Inferior parietal cortex (tissue), 1 donor: Measurements from ENCODE around the gene UCKL1.
A peak's percentile ranks its signal among the peaks of the same experiment; 100 is the strongest.
"Not testable (repeated sequence)": the region's sequence is repeated elsewhere in the genome, so short reads cannot be mapped to it uniquely, and the experiment has no call there.

Experiments used
- DNase-seq: peaks from one replicate; pipeline ENCODE4 v3.0.0-alpha.2; 2016; ENCODE audit errors: extremely low spot score

UCKL1 gene

DNA sequence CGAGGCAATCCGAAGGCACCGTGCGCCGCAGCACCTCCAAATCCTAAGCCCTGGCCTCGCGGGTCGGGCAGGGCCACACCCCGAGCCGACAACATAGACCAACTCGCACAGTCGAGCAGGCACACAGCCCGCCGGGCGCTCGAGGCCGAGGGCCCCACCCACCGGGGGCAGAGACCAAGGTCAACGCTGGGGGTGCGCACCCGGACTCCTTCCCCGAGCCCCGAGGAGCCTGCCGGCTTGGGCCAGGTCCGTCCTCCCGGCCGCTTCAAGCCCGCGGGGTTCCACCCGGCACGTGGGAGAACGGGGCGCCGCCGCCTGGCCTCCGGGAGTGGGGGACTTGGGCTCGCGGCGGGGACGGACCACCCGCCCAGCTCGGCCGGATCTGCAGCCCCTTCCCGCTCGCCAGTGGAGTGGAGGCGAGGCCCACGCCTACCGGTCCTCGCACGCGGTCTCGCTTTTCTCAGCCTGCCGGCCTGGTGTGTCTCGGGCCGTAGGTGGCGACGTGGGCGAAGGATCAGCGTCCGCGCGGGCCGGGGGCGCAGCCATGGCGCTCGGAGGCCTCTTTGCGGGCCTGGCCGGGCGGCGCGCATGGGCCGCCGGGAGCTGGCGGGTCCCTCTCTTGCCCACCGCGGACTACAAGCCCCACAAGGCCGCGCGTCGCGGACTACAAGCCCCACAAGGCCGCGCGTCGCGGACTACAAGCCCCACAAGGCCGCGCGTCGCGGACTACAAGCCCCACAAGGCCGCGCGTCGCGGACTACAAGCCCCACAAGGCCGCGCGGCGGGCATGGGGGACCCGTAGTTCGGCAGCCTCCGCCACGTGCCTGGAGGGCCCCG lies at the start of gene UCKL1:
TSS of gene UCKL1 (minus strand) at position 590 of the 837 bp plus-strand sequence. CDS start at position 546, 44 bp downstream.
- DNase-seq: peak; percentile 77

DNA sequence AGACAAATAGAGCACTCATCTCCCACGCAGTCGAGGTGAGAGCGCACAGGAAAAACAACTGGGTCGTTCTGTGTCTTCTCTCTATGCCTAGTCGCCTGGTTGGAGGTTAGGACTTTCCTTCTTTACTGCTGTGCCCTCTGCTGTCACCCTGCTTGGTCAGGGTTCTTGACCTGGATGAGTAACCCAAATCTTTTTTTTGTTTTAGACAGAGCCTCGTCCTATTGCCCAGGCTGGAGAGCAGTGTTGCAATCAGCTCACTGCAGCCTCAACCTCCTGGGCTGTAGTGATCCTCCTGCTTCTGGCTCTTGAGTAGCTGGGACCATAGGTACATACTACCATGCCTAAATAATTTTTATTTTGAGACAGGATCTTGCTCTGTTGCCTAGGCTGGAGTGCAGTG lies 49.2 kb upstream of the UCKL1 start:
- DNase-seq: no peak

GRCh38 chr20:64003960-64004725 lies 47.9 kb upstream of the UCKL1 start:
- DNase-seq: no peak

DNA sequence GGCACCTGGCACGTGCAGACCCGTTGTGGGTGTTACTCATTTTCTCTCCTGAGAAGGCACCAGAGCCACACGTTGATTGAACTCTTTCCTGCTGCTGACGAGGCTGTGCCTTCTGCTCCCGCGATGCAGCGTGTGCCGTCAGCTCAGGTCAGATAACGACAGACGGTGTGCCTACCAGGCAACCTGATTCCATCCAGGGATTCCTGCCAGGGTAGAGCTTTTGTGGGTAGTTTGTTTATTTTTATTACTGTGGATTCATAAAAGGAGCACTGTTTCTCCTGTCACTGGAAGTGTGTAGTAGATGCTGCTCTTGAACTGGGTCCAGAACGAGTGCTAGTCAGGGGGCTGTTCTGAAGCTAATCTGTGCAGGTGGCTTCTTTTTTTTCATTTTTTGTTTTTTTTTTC lies 45.4 kb upstream of the UCKL1 start:
- no peak for DNase-seq

DNA sequence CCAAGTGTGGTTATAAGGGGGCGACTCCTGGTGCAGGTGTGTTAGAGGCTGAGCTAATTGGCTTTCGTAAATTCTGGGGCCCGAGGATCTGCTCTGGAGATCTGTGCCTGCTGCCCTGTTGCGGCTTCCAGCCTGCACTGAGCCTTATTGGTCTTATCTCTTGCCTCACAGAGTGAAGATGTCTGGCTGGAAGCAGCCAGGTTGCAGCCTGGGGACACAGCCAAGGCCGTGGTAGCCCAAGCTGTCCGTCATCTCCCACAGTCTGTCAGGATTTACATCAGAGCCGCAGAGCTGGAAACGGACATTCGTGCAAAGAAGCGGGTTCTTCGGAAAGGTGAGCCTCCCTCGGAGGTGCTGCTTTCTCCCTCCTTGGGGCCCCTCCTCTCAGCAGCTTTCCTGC lies 44.7 kb upstream of the UCKL1 start:
- DNase-seq: no peak

GRCh38 chr20:63982937-63983336 lies 26.7 kb upstream of the UCKL1 start:
- no peak for DNase-seq

DNA sequence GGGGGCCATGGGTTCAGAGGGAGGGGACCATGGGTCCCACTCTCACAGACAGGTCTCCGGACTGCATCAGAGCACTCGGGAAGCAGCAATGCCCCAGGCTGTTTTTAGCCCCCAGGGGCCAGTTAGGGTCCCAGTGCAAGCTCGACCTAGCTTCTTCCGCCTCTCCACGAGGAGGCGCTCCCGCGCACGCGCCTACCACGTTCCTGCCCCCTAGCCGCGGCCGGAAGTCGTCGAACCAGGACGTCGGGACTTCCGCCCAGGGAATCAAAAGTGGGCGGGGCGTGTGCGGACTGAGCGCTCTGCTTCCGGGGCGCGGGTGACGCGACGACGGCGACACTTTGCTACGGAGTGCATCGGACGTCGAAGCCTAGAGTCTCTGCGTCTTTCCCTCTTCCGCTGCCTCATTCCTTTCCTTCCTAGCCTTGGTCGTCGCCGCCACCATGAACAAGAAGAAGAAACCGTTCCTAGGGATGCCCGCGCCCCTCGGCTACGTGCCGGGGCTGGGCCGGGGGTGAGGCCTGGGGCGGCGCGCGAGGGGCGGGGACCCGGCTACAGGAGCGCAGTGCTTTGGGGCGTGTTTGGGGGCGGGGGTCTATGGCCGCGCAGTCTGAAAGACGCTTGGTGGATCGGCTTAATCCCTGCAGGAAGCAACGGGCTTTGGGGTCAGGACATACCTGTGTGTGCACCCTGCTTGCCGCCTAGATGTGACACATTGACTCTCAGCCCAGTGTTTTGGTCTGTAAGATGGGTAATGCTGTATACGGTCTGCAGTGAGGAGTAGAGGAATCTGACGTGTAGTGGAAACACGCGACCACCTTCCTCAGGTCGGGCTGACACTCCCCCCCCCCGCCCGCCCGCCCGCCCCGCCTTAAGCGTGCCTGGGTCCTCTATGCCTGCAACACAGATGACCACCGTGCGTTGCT lies 24.9 kb upstream of the UCKL1 start, which contains the start of gene PRPF6:
TSS of gene PRPF6 (plus strand) at position 327 of the 923 bp plus-strand sequence. CDS start at position 441, 114 bp downstream.
- peak; percentile 98 for DNase-seq

- no peak for DNase-seq
Observed at GRCh38 chr20:63980317-63980805, 24.1 kb upstream of the UCKL1 start.

DNA sequence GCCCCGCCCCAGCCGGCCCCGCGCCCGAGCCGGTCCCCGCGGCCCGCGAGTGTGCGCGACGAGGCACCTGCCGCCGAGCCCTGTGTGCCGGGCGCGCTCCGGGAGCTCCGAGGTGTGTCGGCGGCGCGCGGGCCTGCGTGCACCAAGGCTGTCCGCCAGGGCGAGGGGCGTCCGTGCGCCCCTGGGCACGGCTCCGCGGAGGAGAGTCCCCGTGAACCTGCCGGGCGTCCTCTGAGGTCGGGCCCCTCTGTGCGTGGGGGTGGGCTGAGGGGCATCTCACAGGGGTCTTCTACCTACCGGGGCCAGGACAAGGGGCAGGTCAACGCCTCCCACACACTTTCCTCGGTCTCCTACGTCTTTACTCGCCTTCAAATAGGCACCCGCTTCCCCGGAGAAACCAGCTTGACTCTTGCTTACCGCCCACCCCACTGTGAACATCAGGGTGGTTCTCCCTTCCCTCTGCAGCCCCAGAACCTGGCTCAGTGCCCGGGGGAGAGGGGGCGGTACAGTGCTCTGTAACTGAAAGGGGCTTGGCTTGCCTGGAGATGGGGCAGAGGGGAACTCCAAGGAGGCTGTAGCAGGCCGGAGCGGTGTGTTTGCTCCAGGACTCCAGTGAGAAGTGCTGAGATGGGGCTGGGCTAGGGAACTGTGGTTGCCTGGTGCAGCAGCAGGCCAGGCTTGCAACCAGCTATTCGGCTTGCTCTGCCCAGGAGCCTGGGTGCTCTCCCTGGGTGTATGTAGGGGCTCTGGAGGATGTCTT lies 23.5 kb upstream of the UCKL1 start, which contains the start of gene SAMD10:
TSS of gene SAMD10 (minus strand) at position 86 of the 760 bp plus-strand sequence. CDS start 175 bp downstream, outside the sequence.
- no peak for DNase-seq

DNA sequence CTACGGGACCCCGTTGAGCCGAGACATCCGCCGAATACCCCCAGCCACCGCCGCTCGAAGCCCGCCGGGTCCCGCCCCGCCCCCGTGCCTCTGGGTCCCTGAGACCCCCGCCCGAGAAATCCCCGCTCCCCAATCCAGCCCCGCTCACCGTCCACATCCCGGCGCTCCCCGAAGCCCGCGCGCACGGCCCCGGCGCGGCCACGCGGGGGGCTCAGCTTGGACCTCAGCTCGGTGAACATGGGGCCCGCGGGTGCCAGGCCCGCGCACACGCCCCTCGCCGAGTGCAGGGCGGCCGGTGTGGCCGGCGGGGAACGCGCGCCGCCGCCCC lies 23.0 kb upstream of the UCKL1 start:
- DNase-seq: no peak

GRCh38 chr20:63978319-63979228 lies 22.4 kb upstream of the UCKL1 start:
- DNase-seq: no peak

DNA sequence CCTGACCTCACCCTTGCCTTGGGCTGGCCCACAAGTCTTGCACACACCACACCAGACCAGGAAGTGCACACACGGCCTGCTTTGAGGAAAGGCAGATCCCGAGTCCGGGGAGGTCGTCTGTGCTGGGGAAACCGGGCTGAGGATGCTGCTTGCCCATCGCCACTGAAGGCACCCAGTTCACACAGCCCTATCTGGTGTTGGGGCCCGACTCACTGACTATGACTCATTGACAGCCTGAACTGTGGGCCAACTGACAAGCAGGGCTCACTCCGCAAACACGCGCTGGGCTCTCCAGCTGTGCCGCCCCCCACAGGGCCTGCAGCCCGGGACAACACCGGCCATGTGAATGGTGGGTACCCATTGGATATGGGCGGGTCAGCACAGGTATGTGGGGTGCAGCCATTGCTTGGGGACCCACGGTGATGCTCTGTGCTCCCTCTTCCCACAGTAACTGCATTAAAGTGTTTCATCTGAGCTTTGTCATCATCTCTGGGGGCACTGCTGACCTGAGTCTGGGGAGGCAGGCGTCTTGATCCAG lies 21.6 kb upstream of the UCKL1 start:
- DNase-seq: no peak

DNA sequence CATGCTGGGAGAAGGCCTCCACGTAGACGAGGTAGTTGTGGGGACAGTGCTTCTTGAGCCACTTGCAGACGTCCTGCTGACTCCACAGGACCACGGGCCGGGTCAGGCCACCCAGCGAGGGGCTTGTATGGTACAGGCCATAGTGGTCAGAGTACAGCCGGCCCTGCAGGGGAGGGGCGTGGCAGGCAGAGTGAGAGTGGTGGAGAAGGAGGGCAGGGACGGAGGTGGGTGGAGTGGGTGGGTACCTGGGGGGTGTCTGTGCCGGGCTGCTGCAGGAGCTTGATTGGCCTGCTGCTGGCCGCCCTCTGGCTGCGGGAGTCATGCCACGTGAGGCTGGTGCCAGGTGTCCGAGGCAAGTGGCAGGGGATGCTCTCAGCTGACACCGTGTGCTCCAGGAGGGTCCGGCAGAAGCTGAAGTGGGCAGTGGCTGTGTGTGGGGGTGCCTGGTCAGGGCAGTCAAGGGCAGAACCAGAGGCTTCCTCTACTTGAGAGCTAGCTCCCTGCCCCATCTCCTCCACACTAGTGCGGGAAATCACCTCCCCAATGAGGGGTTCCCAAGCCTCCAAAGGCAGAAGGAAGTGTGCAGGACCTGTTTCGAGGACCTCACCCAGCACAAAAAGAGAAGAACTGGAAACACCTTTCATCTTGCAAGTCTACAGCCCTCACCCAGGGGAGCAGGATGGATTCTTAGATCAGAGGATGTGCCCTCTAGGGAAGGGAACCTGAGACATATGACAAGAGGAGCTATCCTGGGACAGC lies 20.9 kb upstream of the UCKL1 start:
- DNase-seq: no peak

GRCh38 chr20:63976511-63976910 lies 20.3 kb upstream of the UCKL1 start:
- not testable (repeated sequence) for DNase-seq

DNA sequence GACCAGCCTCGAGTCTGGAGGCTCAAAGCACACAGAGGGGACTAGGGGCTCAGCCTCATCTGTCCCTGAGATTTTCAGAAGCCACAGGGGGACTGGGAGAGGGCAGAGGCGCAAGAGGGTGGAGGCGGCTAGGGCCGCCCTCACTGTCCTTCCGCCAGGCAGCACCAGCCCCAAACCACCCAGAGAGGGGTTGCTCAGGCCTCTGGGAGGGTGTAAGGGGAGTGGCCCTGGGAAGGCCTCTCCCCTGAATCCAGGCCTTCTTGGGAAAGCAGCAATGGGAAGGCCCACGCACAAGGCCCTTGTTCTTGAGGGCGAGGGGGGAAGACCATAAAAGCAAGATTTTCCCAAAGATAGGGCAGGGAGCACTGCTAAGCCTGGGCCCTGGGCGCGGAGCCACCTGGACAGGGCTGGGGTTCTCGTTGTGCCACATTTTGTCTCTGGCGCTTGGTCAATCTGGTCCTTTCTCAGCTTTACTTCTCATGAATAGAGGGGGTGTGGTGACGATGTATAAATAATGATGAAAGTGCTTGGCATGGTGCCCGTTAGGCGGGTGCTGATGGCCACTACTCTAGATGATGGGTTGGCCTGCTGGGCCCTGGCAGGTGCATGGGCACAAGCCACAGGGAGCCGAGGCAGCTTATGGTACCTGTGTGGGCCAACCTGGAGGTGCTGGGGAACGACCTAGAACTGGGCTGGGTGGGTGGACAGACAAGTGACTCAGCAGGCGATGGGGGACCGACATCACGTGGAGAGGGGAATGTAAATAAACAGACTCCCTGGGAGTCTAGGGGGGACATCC lies 18.4 kb upstream of the UCKL1 start:
- DNase-seq: no peak

GRCh38 chr20:63973636-63974401 lies 17.6 kb upstream of the UCKL1 start:
- DNase-seq: peak; percentile 87

- DNase-seq: no peak
Observed at GRCh38 chr20:63973160-63973479, 16.9 kb upstream of the UCKL1 start.
